Left ventricle myocardium inferior (tissue), 1 donor: ENCODE data around the gene NAXD. TPM values are rescaled to one million over a fixed set of nuclear protein-coding genes. Genes with fewer than 3 reads are reported as not detected.

ENCODE experiments used
- DNase-seq: peaks from one replicate; pipeline ENCODE4 v3.0.0-alpha.2; 2020
- H3K27ac ChIP-seq: fragments of 200-600 bp; replicated peaks from 2 replicates; pipeline ENCODE4 v1.8.0; 2021
- H3K27me3 ChIP-seq: fragments of 200-600 bp; 2 replicates; pipeline ENCODE4 v1.8.0; 2021; ENCODE audit warnings: low read depth
- H3K36me3 ChIP-seq: fragments of 200-600 bp; 2 replicates; pipeline ENCODE4 v1.8.0; 2021
- H3K4me1 ChIP-seq: fragments of 200-600 bp; 2 replicates; pipeline ENCODE4 v1.8.0; 2021
- H3K4me3 ChIP-seq: fragments of 200-600 bp; 2 replicates; pipeline ENCODE4 v1.8.0; 2021; ENCODE audit warnings: mild to moderate bottlenecking, moderate library complexity
- H3K9me3 ChIP-seq: fragments of 200-600 bp; replicated peaks from 2 replicates; pipeline ENCODE4 v1.8.0; 2021
- intact Hi-C: fragments of 100-400 bp; cut with micrococcal nuclease; formaldehyde crosslinking; loops from one replicate; pipeline ENCODE4 v1.11.0; 2022
- total RNA-seq: library from RNA; stranded (reverse); fragmentation: NEBNext Ultra II Directional; extraction: Animal tissue kit (Norgen Biotek cat#: 25700); gene quantifications from one replicate; pipeline ENCODE4 v1.2.1, GENCODE V29; 2021
- TF ChIP-seq, protein P1 (sequence below): fragments of 200-600 bp; IDR thresholded peaks from 2 replicates; pipeline ENCODE4 v1.8.0; 2021; ENCODE audit warnings: antibody characterized with exemption, mild to moderate bottlenecking, borderline replicate concordance
- donor health status: DM: no; HTN: yes; CAD: no; lungs with severe emphysema.

NAXD gene
- total RNA-seq, 1 donor from 2014 or later = 28.0 TPM

DNA sequence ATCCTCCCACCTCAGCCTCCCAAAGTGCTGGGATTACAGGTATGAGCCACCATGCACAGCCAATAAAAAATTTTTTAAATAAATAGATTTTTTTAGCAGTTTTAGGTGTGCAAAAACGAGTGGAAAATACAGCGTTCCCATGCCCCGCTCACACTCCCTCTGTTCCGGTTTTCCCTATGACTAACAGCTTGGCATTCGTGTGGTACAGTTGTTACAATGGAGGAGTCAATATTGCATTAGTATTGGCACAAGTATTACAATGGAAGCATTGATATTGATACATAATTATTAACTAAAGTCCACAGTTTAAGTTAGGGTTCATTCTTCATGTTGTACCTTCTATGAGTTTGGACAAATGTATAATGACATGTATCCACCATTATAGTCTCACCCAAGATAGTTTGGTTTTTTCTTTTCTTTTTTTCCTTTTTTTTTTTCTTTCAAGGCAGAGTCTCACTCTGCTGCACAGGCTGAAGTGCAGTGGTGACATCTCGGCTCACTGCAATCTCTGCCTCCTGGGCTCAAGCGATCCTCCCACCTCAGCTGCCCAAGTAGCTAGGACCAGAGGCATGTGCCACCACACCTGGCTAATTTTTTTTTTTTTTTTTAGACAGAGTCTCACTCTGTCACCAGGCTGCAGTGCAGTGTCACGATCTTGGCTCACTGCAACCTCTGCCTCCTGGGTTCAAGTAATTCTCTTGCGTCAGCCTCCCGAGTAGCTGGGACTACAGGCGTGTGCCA, 38.4 kb upstream of the NAXD start:
- no peak for DNase-seq
- no peak overlapping the region for H3K4me3 ChIP-seq
- no peaks in the 10 kb centered on the region for H3K4me1 ChIP-seq
- H3K27ac ChIP-seq = no peak overlapping the region
- intact Hi-C loops = no loop called here
- TF ChIP-seq, protein P1, sequence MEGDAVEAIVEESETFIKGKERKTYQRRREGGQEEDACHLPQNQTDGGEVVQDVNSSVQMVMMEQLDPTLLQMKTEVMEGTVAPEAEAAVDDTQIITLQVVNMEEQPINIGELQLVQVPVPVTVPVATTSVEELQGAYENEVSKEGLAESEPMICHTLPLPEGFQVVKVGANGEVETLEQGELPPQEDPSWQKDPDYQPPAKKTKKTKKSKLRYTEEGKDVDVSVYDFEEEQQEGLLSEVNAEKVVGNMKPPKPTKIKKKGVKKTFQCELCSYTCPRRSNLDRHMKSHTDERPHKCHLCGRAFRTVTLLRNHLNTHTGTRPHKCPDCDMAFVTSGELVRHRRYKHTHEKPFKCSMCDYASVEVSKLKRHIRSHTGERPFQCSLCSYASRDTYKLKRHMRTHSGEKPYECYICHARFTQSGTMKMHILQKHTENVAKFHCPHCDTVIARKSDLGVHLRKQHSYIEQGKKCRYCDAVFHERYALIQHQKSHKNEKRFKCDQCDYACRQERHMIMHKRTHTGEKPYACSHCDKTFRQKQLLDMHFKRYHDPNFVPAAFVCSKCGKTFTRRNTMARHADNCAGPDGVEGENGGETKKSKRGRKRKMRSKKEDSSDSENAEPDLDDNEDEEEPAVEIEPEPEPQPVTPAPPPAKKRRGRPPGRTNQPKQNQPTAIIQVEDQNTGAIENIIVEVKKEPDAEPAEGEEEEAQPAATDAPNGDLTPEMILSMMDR = no peak
- H3K36me3 ChIP-seq = no peaks in the 10 kb centered on the region
- peaks cover 35% of the 10 kb centered on the region for H3K27me3 ChIP-seq
- no peaks in the 10 kb centered on the region for H3K9me3 ChIP-seq

DNA sequence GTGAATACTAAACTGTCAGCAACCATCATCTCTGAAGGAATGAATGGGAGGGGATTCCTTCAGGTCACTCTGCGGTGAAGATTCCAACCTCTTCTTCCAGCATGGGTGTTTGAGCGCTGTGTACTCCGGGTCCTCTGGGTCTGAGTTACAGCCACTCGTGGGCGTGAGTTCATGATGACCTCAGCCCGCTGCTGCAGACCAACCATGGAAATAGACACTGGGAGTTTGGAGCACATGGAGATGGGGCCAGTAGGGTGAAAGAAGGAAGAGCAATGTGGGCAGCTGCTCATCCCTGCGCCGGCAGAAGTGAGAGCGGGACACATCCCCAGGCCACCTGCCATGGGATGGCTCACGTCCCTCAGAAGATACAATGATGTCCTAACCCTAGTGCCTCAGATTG, 37.0 kb upstream of the NAXD start:
- Histone ChIP-seq H3K36me3 (no peaks in the 10 kb centered on the region), H3K9me3 (no peaks in the 10 kb centered on the region), H3K4me3 (no peak overlapping the region), H3K27ac (no peak overlapping the region), H3K4me1 (no peaks in the 10 kb centered on the region), H3K27me3 (peaks cover 21% of the 10 kb centered on the region)
- intact Hi-C loops = no loop called here
- no peak for DNase-seq
- TF ChIP-seq, protein P1 = no peak

DNA sequence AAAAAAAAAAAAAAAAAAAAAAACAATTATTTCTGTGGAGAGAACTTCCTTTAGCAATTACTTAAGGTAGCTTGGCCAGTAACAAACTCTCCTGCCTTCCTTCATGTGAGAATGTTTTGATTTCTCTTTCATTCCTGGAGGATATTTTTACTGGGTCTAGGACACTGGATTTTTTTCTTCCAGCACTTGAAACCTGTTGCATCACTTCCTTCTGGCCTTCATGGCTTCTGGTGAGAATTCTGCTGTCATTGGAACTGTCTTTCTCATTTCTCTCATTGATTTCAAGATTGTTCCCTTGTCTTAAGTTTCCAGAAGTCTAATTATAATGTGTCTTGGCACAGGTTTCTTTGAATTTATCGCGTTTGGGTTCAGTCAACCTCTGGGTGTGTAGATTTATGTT, 34.5 kb upstream of the NAXD start:
- H3K27me3 ChIP-seq = peaks cover 9% of the 10 kb centered on the region
- H3K9me3 ChIP-seq = no peaks in the 10 kb centered on the region
- no peak overlapping the region for H3K4me3 ChIP-seq
- no peaks in the 10 kb centered on the region for H3K4me1 ChIP-seq
- TF ChIP-seq, protein P1 = no peak
- no peak overlapping the region for H3K27ac ChIP-seq
- no peaks in the 10 kb centered on the region for H3K36me3 ChIP-seq
- DNase-seq = no peak
- intact Hi-C loops = no loop called here

DNA sequence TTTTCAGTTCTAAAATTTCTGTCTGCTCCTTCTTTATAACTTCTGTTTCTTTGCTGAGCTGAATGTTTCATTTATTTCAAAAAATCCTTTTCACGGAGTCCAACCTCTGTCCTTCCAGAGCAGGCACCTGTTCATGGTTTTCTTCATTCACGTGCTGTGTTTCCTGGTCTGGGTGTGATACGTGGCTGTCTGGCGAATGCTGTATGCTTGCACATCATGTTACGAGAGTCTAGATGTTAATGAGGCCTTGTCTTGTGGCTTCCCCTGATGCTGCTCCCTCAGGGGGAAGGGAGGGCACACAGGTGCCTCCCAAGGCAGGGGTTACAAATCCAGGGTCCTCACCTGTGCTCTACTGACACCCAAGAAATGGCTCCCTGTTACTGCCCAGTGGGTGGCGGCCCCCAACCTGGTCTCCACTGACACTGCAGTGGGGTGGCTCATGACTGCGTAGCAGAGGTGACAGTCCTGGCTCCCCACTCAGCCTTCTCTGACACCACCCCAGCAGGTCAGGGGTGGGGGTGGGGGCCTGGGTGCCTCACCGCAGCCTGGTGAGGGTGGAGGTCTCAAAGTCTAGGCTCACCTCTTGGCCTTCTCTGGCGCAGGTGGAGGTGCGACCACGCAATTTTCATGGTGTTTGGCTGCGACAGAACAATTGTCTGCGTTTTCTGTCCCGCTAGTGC, 33.7 kb upstream of the NAXD start:
- H3K27me3 ChIP-seq = peaks cover 4% of the 10 kb centered on the region
- intact Hi-C loops = no loop called here
- H3K4me3 ChIP-seq = no peak overlapping the region
- no peaks in the 10 kb centered on the region for H3K4me1 ChIP-seq
- no peak overlapping the region for H3K27ac ChIP-seq
- no peak for DNase-seq
- TF ChIP-seq, protein P1 = no peak
- no peaks in the 10 kb centered on the region for H3K9me3 ChIP-seq
- no peaks in the 10 kb centered on the region for H3K36me3 ChIP-seq

DNA sequence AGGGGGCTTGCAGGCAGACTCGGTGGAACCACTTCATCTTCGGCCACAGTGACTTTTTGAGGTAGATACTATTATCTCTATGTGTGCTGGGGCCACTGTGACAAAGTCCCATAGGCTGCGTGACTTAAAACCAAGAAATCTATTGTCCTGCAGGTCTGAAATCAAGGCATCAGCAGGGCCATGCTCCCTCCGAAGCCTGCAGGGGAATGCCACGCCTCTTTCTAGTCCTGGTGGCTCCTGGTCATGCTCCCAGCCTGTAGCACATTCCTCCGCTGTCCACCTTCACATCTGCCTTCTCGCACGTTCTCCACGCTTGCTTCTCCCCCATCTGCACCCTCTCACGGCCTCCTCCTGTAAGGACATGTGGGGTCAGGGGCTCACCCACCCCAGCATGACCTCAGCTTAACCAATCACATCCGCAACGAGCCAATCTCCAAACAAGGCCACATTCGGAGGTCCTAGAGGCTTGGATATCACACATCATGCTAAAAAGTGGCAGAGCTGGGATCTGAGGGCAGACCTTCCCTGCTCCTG, 32.9 kb upstream of the NAXD start:
- no peaks in the 10 kb centered on the region for H3K9me3 ChIP-seq
- intact Hi-C loops = no loop called here
- H3K4me1 ChIP-seq = no peaks in the 10 kb centered on the region
- H3K4me3 ChIP-seq = no peak overlapping the region
- DNase-seq = no peak
- no peak overlapping the region for H3K27ac ChIP-seq
- TF ChIP-seq, protein P1 = no peak
- H3K36me3 ChIP-seq = no peaks in the 10 kb centered on the region
- peaks cover under 1% of the 10 kb centered on the region for H3K27me3 ChIP-seq
